GM12878 (cell line): ENCODE results near the gene TMEM88. TPM values are rescaled to one million over a fixed set of nuclear protein-coding genes. Genes with fewer than 3 reads are reported as not detected.

ENCODE experiments used
- DPF2 ChIP-seq: fragments of 450-650 bp; IDR thresholded peaks from 2 replicates; pipeline ENCODE4 v1.6.1; 2017; ENCODE audit warnings: mild to moderate bottlenecking
- HDAC2 ChIP-seq: fragments of 200-600 bp; sonication (generic); IDR thresholded peaks from 2 replicates; pipeline ENCODE4 v1.6.1; 2017
- KLF5 ChIP-seq: fragments of 450-650 bp; IDR thresholded peaks from 2 replicates; pipeline ENCODE4 v1.6.1; 2014; ENCODE audit warnings: mild to moderate bottlenecking; ENCODE audit not compliant: partially characterized antibody
- MXI1 ChIP-seq: fragments of 150-350 bp; IDR thresholded peaks from 2 replicates; pipeline ENCODE4 v1.6.1; 2011; ENCODE audit warnings: low read depth, mild to moderate bottlenecking, inconsistent platforms, low read length, improper control_type of control experiment
- NR2C2 ChIP-seq: IDR thresholded peaks from 2 replicates; pipeline ENCODE4 v1.6.1; 2011; ENCODE audit warnings: borderline replicate concordance, low read depth; ENCODE audit not compliant: control insufficient read depth, insufficient read length
- PAX5 ChIP-seq: IDR thresholded peaks from 2 replicates; pipeline ENCODE4 v1.6.1; 2011; ENCODE audit warnings: low read depth, low read length, borderline replicate concordance
- RAD21 ChIP-seq: IDR thresholded peaks from 2 replicates; pipeline ENCODE4 v1.6.1; 2011; ENCODE audit warnings: mild to moderate bottlenecking, low read depth, low read length, moderate library complexity; ENCODE audit not compliant: insufficient read depth
- SUPT20H ChIP-seq: IDR thresholded peaks from 2 replicates; pipeline ENCODE4 v1.6.1; 2011; ENCODE audit warnings: low read depth, mild to moderate bottlenecking, low read length, moderate library complexity, borderline replicate concordance; ENCODE audit not compliant: control insufficient read depth
- ZNF217 ChIP-seq: fragments of 450-650 bp; IDR thresholded peaks from 2 replicates; pipeline ENCODE4 v1.6.1; 2017; ENCODE audit warnings: antibody characterized with exemption, mild to moderate bottlenecking
- polyA plus RNA-seq, 11 experiments: library from polyadenylated mRNA; depleted of rRNA in 4 of 11; unstranded in 6 of 11; stranded (reverse) in 5 of 11; fragments of >200 nt; fragmentation: Nextera tagmentation in 4 of 11; fragmentation: Illumina TruSeq in 1 of 11; extraction: Ambion mirVana in 4 of 11; extraction: Trizol in 1 of 11; gene quantifications; 1 replicate in 1 of 11; 2 replicates in 10 of 11; pipeline versions ENCODE4 v1.2.1 to v1.2.3, GENCODE V29; 2011 to 2016; ENCODE audit warnings: inconsistent platforms in 2 of 11, missing spikeins in 2 of 11, low read depth in 1 of 11
- total RNA-seq, 4 experiments: library from RNA; depleted of rRNA in 3 of 4; stranded (reverse); fragments of >200 nt in 3 of 4; fragmentation: Illumina TruSeq in 1 of 4; extraction: Trizol in 1 of 4; gene quantifications; 2 replicates each; pipeline versions ENCODE4 v1.2.1 to v1.2.3, GENCODE V29; 2013 to 2021
- TF ChIP-seq, protein P1 (sequence below), 3 experiments: IDR thresholded peaks in 2 of 3; conservative IDR thresholded peaks in 1 of 3; 2 replicates each; pipeline ENCODE4 v1.5.1; 2011; ENCODE audit warnings: low read depth in 3 of 3, low read length in 3 of 3, mild to moderate bottlenecking in 3 of 3, control low read depth in 2 of 3, moderate library complexity in 2 of 3, inconsistent platforms in 1 of 3, mixed read lengths in 1 of 3; ENCODE audit not compliant: control insufficient read depth in 2 of 3, insufficient read depth in 1 of 3; ENCODE audit errors: extremely low read depth in 1 of 3

Gene TMEM88
- total and polyA plus RNA-seq, 10 of the 15 experiments (the other 5 are each of a cell fraction or from before 2014, with no cell fraction given) = 0.21 to 2.2 (median 0.62) TPM; not detected in 5

GRCh38 chr17:7897773-7898172 lies 42.9 kb downstream of the TMEM88 start (continued):
- TF ChIP-seq, protein P1, sequence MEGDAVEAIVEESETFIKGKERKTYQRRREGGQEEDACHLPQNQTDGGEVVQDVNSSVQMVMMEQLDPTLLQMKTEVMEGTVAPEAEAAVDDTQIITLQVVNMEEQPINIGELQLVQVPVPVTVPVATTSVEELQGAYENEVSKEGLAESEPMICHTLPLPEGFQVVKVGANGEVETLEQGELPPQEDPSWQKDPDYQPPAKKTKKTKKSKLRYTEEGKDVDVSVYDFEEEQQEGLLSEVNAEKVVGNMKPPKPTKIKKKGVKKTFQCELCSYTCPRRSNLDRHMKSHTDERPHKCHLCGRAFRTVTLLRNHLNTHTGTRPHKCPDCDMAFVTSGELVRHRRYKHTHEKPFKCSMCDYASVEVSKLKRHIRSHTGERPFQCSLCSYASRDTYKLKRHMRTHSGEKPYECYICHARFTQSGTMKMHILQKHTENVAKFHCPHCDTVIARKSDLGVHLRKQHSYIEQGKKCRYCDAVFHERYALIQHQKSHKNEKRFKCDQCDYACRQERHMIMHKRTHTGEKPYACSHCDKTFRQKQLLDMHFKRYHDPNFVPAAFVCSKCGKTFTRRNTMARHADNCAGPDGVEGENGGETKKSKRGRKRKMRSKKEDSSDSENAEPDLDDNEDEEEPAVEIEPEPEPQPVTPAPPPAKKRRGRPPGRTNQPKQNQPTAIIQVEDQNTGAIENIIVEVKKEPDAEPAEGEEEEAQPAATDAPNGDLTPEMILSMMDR (IDR thresholded peaks at IDR 0.05 in 2 of 3, conservative IDR thresholded peaks at IDR 0.05 in 1 of 3; ENCODE audit: control insufficient read depth in 2 of 3, extremely low read depth in 1 of 3, insufficient read depth in 1 of 3, low read depth in 3 of 3, low read length in 3 of 3) = peak in 2 of 3 experiments; percentile 31 to 34; a peak in 5 of 6 replicates
- TF ChIP-seq KLF5 = no peak
- TF ChIP-seq SUPT20H = no peak
- no peak for TF ChIP-seq HDAC2
- TF ChIP-seq DPF2 = no peak
- no peak for TF ChIP-seq ZNF217
- TF ChIP-seq RAD21 = peak; percentile 54
- TF ChIP-seq MXI1 = no peak
- TF ChIP-seq PAX5 = no peak
- TF ChIP-seq NR2C2 = no peak
